Duodenal mucosa (tissue), 2 donors: ENCODE measurements around the gene VARS1.
A peak's percentile ranks its signal among the peaks of the same experiment; 100 is the strongest.

Experiments used
- H3K27ac ChIP-seq: one replicate; pipeline ENCODE4 v1.7.0; 2013; ENCODE audit warnings: low read depth, low read length
- H3K27me3 ChIP-seq, 2 donors: one replicate each; pipeline ENCODE4 v1.7.0; 2013; ENCODE audit warnings: low read length in 2 of 2, control low read depth in 1 of 2; ENCODE audit not compliant: insufficient read depth in 2 of 2, control insufficient read depth in 1 of 2
- H3K36me3 ChIP-seq, 2 donors: one replicate each; pipeline ENCODE4 v1.7.0; 2013; ENCODE audit warnings: low read length in 2 of 2, control low read depth in 1 of 2; ENCODE audit not compliant: insufficient read depth in 2 of 2, control insufficient read depth in 1 of 2
- H3K4me1 ChIP-seq, 2 donors: one replicate each; pipeline ENCODE4 v1.7.0; 2013; ENCODE audit warnings: low read length in 2 of 2, control low read depth in 1 of 2; ENCODE audit not compliant: insufficient read depth in 2 of 2, control insufficient read depth in 1 of 2
- H3K4me3 ChIP-seq, 2 donors: one replicate each; pipeline ENCODE4 v1.7.0; 2013; ENCODE audit warnings: low read length in 2 of 2, low read depth in 1 of 2
- H3K9ac ChIP-seq, 2 donors: one replicate each; pipeline ENCODE4 v1.7.0; 2013; ENCODE audit warnings: low read length in 2 of 2, low read depth in 1 of 2
- H3K9me3 ChIP-seq, 2 donors: one replicate each; pipeline ENCODE4 v1.7.0; 2013; ENCODE audit warnings: low read length in 2 of 2, control low read depth in 1 of 2; ENCODE audit not compliant: control insufficient read depth in 1 of 2

The VARS1 gene

DNA sequence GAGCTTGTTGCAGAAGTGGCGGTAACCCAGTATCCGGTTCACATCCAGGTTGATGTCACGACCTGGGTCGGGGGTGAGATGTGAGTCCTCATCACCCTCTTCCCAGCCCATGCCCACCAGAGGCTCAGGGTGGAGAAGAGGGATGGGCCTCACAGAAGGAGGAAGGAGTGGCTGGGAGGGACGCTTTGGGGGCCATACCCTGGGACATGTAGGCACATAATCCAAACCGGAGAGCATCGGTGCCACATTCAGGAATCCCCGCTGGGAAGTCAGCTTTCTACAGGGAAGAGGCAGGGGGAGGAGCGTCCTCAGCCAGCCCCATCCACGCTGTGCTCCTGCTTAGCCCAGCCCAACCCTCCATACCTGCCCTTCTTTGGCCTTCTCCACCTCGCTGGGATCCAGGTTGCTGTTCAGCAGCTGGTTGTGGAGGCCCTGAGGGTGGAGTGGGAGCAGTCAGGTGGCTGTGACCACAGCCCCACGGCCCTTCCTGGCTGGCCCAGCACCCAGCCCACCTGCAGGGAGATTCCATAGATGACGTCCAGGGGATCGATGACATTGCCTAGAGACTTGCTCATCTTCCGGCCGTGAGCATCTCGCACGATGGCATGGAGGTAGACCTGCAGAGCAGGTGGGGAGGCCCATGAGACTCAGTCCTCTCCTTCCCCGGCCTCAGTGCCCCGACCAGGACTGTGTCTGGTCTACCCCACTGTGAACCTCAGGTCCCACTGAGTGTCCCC, 14.9 kb downstream of the VARS1 start:
- Histone ChIP-seq H3K4me3 (no peak overlapping the region), H3K36me3 (peaks cover 30 to 65% of the 10 kb centered on the region in 2 donors), H3K27ac (no peak overlapping the region), H3K27me3 (no peaks in the 10 kb centered on the region), H3K9ac (no peak overlapping the region), H3K4me1 (peaks cover 19 to 25% of the 10 kb centered on the region in 2 donors), H3K9me3 (no peaks in the 10 kb centered on the region)

DNA sequence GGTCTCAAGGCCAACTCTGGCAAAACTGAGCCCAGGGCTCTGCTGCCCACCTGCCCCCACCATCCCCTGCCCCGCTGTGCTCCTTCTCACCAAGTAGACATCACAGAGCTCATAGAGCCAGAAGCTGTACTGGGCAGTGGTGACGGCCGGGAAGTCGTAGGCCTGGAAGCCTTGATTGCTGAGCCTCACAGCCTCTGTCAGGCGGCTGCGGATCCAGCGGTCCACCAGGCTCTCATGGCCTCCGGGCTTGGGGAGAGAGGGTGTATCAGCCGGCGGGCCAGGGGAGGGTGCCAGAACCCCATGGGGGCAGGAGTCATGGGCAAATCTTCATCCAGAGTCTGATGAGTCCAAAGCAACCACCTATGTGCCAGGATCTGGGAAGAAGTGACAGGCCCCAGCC, 15.6 kb downstream of the VARS1 start:
- no peak overlapping the region for H3K27ac ChIP-seq
- no peaks in the 10 kb centered on the region for H3K9me3 ChIP-seq
- H3K36me3 ChIP-seq: peaks cover 26 to 59% of the 10 kb centered on the region in 2 donors
- H3K4me3 ChIP-seq: no peak overlapping the region
- peaks cover 26 to 33% of the 10 kb centered on the region in 2 donors for H3K4me1 ChIP-seq
- H3K9ac ChIP-seq: no peak overlapping the region
- H3K27me3 ChIP-seq: no peaks in the 10 kb centered on the region

DNA sequence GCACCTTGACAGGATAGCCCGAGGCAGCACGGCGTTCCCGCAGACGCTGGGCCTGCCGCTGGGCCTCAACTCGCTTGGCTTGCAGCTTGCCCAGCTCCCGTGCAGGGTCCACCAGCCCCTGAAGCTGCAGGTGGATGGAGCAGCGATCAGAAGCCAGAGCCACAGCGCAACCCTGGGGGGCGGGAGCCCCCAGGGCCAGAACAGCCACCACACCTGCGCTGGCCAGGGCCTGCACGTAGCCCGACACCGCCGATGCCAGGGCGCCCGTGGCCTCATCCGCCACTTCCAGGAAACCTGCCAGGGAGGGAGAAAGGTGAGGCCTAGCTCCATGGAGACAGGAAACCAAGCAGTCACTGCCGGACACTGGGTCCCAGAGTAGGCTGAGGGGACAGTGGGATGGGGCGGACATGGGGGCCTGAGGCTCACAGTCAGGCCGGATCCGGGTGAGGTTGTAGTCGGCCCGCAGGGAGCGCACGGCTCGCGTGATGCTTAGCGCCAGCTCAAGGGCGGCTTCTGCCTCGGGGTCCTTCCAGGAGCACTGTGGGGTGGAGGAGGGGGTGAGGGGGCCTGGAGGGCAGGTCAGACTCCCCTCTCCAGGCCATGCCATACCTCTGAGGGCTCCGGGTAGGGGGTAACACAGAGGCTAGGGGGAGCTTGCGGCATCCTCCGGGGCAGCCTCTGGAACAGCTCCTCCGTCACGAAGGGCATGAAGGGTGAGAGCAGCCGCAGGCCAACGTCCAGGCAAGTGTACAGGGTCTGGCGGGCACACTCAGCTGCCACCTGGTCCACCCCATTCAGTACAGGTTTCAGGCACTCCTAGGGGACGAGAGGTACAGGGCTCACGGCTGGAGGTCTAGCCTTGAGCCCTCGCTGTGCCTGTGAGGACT, 16.3 kb downstream of the VARS1 start:
- Histone ChIP-seq H3K4me3 (no peak overlapping the region), H3K36me3 (peaks cover 26 to 52% of the 10 kb centered on the region in 2 donors), H3K9me3 (no peaks in the 10 kb centered on the region), H3K27me3 (no peaks in the 10 kb centered on the region), H3K4me1 (peaks cover 27 to 35% of the 10 kb centered on the region in 2 donors), H3K9ac (no peak overlapping the region), H3K27ac (no peak overlapping the region)

DNA sequence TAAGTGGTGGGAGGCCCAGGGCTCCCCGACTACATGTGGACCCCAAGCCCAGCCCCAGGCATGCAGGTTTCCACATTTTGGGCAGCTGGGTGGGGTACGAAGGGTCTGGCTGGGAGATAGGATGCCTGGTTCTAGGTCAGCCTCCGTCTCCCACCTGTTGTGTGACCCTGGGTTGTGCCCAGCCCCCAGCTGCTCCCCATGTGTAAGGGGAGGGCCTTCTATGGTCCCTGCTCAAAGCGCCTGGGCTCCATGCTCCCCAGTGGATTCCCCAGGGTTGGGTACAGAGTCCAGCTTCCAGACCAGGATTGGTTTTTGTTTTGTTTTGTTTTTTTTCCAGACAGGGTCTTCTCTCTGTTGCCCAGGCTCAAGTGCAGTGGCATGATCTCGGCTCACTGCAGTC, 17.4 kb downstream of the VARS1 start:
- no peak overlapping the region for H3K27ac ChIP-seq
- H3K36me3 ChIP-seq: peaks cover 26 to 46% of the 10 kb centered on the region in 2 donors

DNA sequence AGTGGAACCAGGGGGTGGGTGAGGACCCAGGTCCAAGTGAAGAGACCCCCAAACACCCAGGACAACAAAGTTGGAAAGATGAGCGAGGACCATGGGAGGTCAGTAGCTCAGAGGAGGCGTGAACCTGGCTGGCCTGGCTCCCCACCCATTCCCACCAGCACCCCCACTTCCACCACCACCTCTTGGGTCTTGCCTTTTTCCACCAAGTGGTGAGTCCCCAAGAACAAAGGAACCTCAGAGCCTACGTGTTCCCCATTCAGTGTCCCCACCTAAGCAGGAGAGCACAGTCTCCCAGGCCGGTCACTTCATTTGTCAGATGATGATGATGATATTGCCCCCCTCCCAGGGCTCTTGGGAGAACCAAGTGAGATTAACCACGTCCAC, 17.9 kb downstream of the VARS1 start:
- Histone ChIP-seq H3K9ac (peak overlapping the region in 1 of 2 donors; percentile 68), H3K27me3 (no peaks in the 10 kb centered on the region), H3K27ac (peak overlapping the region; percentile 65), H3K4me1 (peaks cover 32 to 35% of the 10 kb centered on the region in 2 donors), H3K36me3 (peaks cover 26 to 41% of the 10 kb centered on the region in 2 donors), H3K9me3 (no peaks in the 10 kb centered on the region), H3K4me3 (no peak overlapping the region)

More for the DNA sequence above, 17.4 kb downstream of the VARS1 start:
- Histone ChIP-seq H3K27me3 (no peaks in the 10 kb centered on the region), H3K9ac (no peak overlapping the region), H3K4me1 (peaks cover 28 to 35% of the 10 kb centered on the region in 2 donors), H3K9me3 (no peaks in the 10 kb centered on the region), H3K4me3 (no peak overlapping the region)

DNA sequence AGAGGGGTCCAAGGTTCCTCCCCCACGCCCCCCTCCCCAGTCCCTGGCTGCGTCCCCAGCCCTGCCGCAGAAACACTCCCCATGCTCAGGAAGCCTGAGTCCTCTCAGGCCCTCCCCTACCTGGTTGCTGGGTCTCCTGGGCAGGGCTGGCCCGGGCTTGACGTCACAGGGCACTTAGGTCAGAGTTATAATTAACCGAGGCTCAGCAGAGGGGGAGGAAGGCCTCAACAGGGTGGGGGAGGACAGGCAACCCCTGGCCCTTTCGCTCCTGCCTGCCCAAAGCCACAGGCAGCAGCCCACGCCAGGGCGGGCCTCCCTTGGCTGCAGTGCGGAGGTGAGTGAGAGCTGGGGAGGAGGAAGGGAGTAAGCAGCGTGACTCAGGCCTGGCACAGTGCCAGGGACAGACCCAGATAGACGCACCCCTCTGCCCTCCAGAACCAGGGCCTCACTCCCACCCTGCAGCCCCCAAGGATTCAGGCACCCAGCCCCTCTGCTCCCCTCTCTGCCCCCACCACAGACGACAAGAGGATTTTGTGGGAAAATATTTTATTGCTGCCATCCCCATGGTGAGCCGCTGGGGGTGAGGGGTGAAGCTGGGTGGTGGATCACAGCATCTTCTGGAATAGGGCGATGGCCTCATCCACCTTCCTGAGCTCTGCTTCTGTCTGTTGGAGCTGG, 18.4 kb downstream of the VARS1 start, which contains the start of gene VWA7:
TSS of gene VWA7 (minus strand) at position 340 of the 678 bp plus-strand sequence. CDS start 549 bp downstream, outside the sequence.
- Histone ChIP-seq H3K9ac (peak within 1 kb of the TSS; percentile 57 to 68), H3K9me3 (no peaks in the 10 kb centered on the region), H3K36me3 (peaks cover 22 to 36% of the 10 kb centered on the region in 2 donors), H3K4me3 (peak within 1 kb of the TSS; percentile 37 to 48), H3K4me1 (peaks cover 32 to 35% of the 10 kb centered on the region in 2 donors), H3K27me3 (no peaks in the 10 kb centered on the region), H3K27ac (peak within 1 kb of the TSS; percentile 65)

DNA sequence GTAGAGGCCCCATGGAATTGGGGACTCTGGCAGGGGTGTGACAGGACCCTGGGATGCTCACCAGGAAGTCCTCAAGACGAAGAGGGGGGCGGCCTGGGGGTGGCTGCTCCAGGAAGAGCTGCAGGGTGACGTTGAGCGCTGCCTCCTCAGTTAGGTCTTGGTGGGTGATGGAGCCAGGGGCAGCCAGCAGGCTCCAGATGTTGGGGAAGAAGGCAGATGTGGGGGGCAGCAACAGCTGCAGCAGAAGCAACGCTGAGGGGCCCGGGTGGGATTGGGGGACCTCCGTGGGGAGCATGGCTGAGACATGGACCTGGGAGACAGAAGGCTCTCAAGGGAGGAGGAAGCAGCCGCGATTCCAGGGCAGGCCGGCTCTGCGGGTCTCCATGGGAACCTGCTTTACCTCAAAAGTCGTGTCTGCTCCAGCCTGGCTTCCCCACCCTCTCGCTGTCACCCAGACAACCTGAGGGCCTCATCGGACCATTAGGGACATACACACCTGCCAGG, 19.0 kb downstream of the VARS1 start:
- H3K27ac ChIP-seq: peak overlapping the region; percentile 65
- H3K9ac ChIP-seq: peak overlapping the region; percentile 57 to 68
- H3K27me3 ChIP-seq: no peaks in the 10 kb centered on the region
- peaks cover 16 to 30% of the 10 kb centered on the region in 2 donors for H3K36me3 ChIP-seq
- H3K4me3 ChIP-seq: peak overlapping the region; percentile 37 to 48
- H3K9me3 ChIP-seq: no peaks in the 10 kb centered on the region
- peaks cover 32 to 35% of the 10 kb centered on the region in 2 donors for H3K4me1 ChIP-seq

DNA sequence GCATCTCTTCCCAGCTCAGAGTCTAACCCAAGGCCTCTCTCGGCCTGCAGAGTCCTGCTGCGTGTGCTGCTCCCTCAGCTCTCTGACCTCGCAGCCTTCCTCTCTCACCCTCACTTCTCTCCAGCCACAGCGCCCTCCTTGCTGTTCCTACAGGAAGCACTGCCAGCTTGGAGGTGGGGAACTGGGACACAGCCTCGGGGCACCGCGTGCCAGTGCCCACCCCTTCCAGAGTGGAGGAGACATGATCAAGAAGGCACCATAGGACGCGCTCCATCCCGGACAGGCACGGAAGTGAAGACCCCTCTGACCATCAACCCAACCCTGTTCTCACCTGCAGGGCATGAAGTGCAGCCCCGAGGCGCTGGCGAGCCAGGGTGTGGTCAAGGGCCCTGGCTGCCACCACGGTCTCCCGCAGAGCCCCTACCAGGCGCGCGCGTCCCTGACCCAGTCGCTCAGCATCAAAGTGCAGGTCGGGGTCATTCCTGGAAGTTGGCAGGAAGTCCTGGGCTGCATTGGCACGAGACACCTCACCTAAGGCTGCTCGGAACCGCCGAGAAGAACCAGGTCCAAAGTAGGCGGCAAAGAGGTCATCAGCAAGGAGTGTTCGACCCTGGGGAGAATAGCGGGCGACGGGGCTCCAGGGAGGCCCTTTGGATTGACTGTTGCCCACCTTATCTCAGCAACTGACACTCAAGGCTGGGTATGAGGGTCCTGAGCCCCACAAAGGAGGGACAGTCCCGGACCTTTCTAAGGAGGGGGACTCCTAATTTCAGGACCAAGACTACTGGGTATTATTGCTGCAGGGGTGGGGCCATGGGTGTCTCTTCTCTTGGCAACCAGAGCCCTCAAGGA, 19.7 kb downstream of the VARS1 start:
- Histone ChIP-seq H3K9me3 (no peaks in the 10 kb centered on the region), H3K4me3 (peak overlapping the region; percentile 37 to 48), H3K9ac (peak overlapping the region; percentile 57 to 68), H3K27ac (no peak overlapping the region), H3K27me3 (no peaks in the 10 kb centered on the region), H3K4me1 (peaks cover 32 to 35% of the 10 kb centered on the region in 2 donors), H3K36me3 (peaks cover 11 to 23% of the 10 kb centered on the region in 2 donors)

DNA sequence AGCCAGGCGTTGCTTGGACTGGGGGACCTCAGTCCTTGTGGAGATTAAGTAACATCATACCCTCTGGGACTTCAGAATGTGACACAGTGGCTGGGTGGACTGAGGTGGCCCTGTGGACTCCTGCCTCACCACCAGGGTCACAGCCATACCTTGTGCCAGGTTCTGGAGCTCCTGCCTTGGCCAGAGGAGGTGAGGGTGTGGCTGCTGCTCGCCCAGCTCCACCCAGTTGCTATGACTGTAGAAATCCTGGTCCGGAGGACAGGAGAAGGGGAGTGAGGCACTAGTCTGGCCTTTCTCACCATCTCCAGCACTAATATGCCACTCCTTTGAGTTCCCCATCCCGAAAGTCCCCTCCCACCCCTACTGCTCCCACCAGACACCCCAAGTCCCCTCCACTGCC, 20.4 kb downstream of the VARS1 start:
- H3K27ac ChIP-seq: no peak overlapping the region
- H3K36me3 ChIP-seq: peaks cover 4 to 16% of the 10 kb centered on the region in 2 donors
- peaks cover 32 to 35% of the 10 kb centered on the region in 2 donors for H3K4me1 ChIP-seq
- H3K9me3 ChIP-seq: no peaks in the 10 kb centered on the region
- H3K9ac ChIP-seq: peak overlapping the region; percentile 33 to 68
- no peaks in the 10 kb centered on the region for H3K27me3 ChIP-seq
- H3K4me3 ChIP-seq: peak overlapping the region in 1 of 2 donors; percentile 5
